ENCODE data around the gene TFAP2A. TPM values are rescaled to one million over a fixed set of nuclear protein-coding genes. Genes with fewer than 3 reads are reported as not detected.

Gene TFAP2A
- polyA plus RNA-seq, 1 donor from 2014 or later: 0.78 TPM

GRCh38 chr6:10460096-10460495 lies 45.2 kb upstream of the TFAP2A start:
- Histone ChIP-seq H3K9ac (ENCODE audit: low read length) (no peak overlapping the region), H3K27ac (ENCODE audit: low read length) (no peak overlapping the region), H3K79me2 (replicated peaks; ENCODE audit: insufficient read depth, low read length) (no peaks in the 10 kb centered on the region), H3F3A (ENCODE audit: insufficient read depth, low read length, poor library complexity, severe bottlenecking) (no peaks in the 10 kb centered on the region), H3K4me2 (ENCODE audit: low read length) (no peak overlapping the region), H4K20me1 (ENCODE audit: insufficient read depth) (no peaks in the 10 kb centered on the region), H3K4me3 (ENCODE audit: low read length) (no peak overlapping the region), H3K9me2 (ENCODE audit: insufficient read depth, low read length) (no peaks in the 10 kb centered on the region), H3K36me3 (ENCODE audit: insufficient read depth, low read length) (no peaks in the 10 kb centered on the region), H2AFZ (ENCODE audit: low read depth, low read length) (no peak overlapping the region), H3K9me3 (ENCODE audit: low read length) (no peaks in the 10 kb centered on the region), H3K27me3 (ENCODE audit: insufficient read depth, low read depth, low read length) (no peaks in the 10 kb centered on the region)
- TF ChIP-seq MXI1 (conservative IDR thresholded peaks at IDR 0.05; ENCODE audit: poor library complexity, severe bottlenecking): no peak
- TF ChIP-seq, protein P1, sequence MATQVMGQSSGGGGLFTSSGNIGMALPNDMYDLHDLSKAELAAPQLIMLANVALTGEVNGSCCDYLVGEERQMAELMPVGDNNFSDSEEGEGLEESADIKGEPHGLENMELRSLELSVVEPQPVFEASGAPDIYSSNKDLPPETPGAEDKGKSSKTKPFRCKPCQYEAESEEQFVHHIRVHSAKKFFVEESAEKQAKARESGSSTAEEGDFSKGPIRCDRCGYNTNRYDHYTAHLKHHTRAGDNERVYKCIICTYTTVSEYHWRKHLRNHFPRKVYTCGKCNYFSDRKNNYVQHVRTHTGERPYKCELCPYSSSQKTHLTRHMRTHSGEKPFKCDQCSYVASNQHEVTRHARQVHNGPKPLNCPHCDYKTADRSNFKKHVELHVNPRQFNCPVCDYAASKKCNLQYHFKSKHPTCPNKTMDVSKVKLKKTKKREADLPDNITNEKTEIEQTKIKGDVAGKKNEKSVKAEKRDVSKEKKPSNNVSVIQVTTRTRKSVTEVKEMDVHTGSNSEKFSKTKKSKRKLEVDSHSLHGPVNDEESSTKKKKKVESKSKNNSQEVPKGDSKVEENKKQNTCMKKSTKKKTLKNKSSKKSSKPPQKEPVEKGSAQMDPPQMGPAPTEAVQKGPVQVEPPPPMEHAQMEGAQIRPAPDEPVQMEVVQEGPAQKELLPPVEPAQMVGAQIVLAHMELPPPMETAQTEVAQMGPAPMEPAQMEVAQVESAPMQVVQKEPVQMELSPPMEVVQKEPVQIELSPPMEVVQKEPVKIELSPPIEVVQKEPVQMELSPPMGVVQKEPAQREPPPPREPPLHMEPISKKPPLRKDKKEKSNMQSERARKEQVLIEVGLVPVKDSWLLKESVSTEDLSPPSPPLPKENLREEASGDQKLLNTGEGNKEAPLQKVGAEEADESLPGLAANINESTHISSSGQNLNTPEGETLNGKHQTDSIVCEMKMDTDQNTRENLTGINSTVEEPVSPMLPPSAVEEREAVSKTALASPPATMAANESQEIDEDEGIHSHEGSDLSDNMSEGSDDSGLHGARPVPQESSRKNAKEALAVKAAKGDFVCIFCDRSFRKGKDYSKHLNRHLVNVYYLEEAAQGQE (IDR thresholded peaks at IDR 0.05; ENCODE audit: borderline replicate concordance): no peak
- no peak for TF ChIP-seq RAD21 (conservative IDR thresholded peaks at IDR 0.05)
- TF ChIP-seq POLR2AphosphoS5 (IDR thresholded peaks at IDR 0.05): no peak
- TF ChIP-seq SMC3 (conservative IDR thresholded peaks at IDR 0.05; ENCODE audit: poor library complexity): no peak
- TF ChIP-seq EP300 (conservative IDR thresholded peaks at IDR 0.05; ENCODE audit: poor library complexity, severe bottlenecking): no peak
- TF ChIP-seq TAF1 (IDR thresholded peaks at IDR 0.05; ENCODE audit: low read depth): no peak
- TF ChIP-seq, protein P2, sequence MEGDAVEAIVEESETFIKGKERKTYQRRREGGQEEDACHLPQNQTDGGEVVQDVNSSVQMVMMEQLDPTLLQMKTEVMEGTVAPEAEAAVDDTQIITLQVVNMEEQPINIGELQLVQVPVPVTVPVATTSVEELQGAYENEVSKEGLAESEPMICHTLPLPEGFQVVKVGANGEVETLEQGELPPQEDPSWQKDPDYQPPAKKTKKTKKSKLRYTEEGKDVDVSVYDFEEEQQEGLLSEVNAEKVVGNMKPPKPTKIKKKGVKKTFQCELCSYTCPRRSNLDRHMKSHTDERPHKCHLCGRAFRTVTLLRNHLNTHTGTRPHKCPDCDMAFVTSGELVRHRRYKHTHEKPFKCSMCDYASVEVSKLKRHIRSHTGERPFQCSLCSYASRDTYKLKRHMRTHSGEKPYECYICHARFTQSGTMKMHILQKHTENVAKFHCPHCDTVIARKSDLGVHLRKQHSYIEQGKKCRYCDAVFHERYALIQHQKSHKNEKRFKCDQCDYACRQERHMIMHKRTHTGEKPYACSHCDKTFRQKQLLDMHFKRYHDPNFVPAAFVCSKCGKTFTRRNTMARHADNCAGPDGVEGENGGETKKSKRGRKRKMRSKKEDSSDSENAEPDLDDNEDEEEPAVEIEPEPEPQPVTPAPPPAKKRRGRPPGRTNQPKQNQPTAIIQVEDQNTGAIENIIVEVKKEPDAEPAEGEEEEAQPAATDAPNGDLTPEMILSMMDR (IDR thresholded peaks at IDR 0.05; ENCODE audit: poor library complexity, severe bottlenecking): no peak
- TF ChIP-seq EZH2 (IDR thresholded peaks at IDR 0.05; ENCODE audit: borderline replicate concordance, insufficient read depth, low read length, poor library complexity, severe bottlenecking): no peak

DNA sequence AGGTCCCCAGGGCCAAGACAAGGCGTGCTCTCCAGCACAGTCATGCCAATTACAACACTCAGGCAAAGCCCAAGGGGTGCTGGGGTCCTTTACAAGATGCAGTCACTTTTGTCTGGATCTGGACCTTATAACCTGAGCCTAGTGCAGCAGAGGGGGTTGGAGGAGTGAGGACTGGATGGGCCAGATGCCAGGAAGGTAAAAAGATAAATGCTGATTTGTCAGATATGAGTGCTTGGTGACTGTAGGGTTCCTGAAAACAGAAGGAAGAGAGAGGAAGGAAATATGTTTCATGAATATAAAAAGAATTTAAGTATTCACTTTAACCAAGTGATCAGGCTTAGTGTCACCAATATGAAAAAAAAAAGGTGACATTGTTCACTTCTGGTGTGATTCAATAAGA lies 43.4 kb upstream of the TFAP2A start:
- no peaks in the 10 kb centered on the region for H3K79me2 ChIP-seq (replicated peaks; ENCODE audit: insufficient read depth, low read length)
- H3K9me2 ChIP-seq (ENCODE audit: insufficient read depth, low read length): no peaks in the 10 kb centered on the region
- no peaks in the 10 kb centered on the region for H3K9me3 ChIP-seq (ENCODE audit: low read length)
- H3K9ac ChIP-seq (ENCODE audit: low read length): no peak overlapping the region
- TF ChIP-seq POLR2AphosphoS5 (IDR thresholded peaks at IDR 0.05) (no peak), EP300 (conservative IDR thresholded peaks at IDR 0.05; ENCODE audit: poor library complexity, severe bottlenecking) (no peak), EZH2 (IDR thresholded peaks at IDR 0.05; ENCODE audit: borderline replicate concordance, insufficient read depth, low read length, poor library complexity, severe bottlenecking) (no peak), MXI1 (conservative IDR thresholded peaks at IDR 0.05; ENCODE audit: poor library complexity, severe bottlenecking) (no peak), RAD21 (conservative IDR thresholded peaks at IDR 0.05) (no peak), SMC3 (conservative IDR thresholded peaks at IDR 0.05; ENCODE audit: poor library complexity) (no peak), TAF1 (IDR thresholded peaks at IDR 0.05; ENCODE audit: low read depth) (no peak)
- TF ChIP-seq, protein P2 (IDR thresholded peaks at IDR 0.05; ENCODE audit: poor library complexity, severe bottlenecking): no peak
- TF ChIP-seq, protein P1 (IDR thresholded peaks at IDR 0.05; ENCODE audit: borderline replicate concordance): no peak
- no peak overlapping the region for H3K4me3 ChIP-seq (ENCODE audit: low read length)
- H4K20me1 ChIP-seq (ENCODE audit: insufficient read depth): no peaks in the 10 kb centered on the region
- H2AFZ ChIP-seq (ENCODE audit: low read depth, low read length): no peak overlapping the region
- H3K36me3 ChIP-seq (ENCODE audit: insufficient read depth, low read length): no peaks in the 10 kb centered on the region
- no peaks in the 10 kb centered on the region for H3K27me3 ChIP-seq (ENCODE audit: insufficient read depth, low read depth, low read length)
- no peaks in the 10 kb centered on the region for H3F3A ChIP-seq (ENCODE audit: insufficient read depth, low read length, poor library complexity, severe bottlenecking)
- no peak overlapping the region for H3K27ac ChIP-seq (ENCODE audit: low read length)
- no peak overlapping the region for H3K4me2 ChIP-seq (ENCODE audit: low read length)

All from neural cell (in vitro differentiated cells).